ENCODE data around the gene MED8.

Gene MED8

DNA sequence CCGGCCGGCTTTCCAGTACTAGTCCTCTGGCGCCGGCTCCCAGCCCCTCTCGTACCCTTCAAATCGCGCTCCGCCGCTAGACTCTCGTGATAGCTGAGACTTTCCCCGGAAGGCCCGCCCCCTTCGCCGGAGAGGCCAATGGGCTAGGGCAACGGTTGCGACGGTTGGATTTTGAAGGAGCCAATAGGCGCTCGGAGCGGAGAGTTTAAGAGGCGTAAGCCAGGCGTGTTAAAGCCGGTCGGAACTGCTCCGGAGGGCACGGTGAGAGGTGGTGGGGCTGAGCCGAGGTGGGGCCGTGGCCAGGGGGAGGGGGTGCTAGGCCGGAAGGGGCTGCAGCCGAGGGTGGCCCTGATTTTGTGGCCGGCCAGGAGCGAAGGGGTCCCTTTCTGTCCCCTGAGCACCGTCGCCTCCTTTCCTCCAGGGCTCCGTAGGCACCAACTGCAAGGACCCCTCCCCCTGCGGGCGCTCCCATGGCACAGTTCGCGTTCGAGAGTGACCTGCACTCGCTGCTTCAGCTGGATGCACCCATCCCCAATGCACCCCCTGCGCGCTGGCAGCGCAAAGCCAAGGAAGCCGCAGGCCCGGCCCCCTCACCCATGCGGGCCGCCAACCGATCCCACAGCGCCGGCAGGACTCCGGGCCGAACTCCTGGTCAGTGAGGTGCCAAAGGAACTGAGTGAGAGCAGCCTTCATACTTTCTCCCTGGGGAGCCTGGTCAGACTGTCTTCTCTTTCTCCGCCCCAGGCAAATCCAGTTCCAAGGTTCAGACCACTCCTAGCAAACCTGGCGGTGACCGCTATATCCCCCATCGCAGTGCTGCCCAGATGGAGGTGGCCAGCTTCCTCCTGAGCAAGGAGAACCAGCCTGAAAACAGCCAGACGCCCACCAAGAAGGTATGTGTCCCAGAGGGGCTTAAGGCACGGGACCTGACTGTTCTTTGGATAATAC is 30.6 kb downstream of the MED8 start, which contains the start of gene CDC20:
CDC20 (plus strand) TSS at position 236 of the 948 bp plus-strand sequence; CDS start at position 471, 235 bp downstream.
- peak; percentile 98 for DNase-seq (ENCODE audit: low spot score)

- peak; percentile 24 for DNase-seq (ENCODE audit: low spot score)
Observed at GRCh38 chr1:43358121-43358745, 31.4 kb downstream of the MED8 start.

DNA sequence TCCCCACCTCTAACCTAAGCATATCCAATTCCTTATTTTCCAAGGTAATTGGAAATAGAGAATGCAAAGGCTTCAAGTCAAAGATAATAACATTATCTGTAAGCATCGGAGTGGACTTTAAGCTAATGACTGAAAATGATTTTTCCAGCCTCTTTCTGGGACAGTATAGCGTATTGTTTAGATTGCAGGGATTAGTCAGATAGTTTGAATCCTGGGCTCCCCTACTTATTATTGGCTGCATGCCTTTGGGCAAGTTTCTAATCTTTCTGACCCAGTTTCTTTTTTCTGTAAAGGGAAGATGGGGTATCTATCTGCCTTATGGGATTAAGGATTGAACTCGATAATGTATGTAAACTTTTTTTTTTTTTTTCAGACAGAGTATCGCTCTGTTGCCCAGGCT is 32.3 kb downstream of the MED8 start:
- DNase-seq (ENCODE audit: low spot score): no peak

- DNase-seq (ENCODE audit: low spot score): no peak
Observed at GRCh38 chr1:43354936-43355335, 34.7 kb downstream of the MED8 start.

DNA sequence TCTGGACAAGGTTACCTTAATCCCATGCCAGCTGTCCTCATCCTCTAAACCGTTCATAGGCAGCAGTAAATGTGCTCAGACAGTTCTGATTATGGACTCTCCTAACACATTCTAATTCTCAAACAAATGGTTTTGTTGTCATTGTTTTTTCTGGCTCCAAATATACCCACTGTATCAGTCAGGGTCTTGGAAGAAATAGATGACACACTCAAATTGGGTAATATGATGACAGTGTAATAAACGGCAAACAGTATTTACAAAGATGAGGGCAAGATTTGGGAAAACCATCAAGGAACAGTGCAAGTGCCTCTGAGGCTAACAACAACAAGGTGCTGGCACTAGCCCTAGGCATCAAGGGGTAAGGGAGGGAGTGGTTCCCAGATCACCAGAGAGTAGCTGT is 35.1 kb downstream of the MED8 start:
- no peak for DNase-seq (ENCODE audit: low spot score)

DNA sequence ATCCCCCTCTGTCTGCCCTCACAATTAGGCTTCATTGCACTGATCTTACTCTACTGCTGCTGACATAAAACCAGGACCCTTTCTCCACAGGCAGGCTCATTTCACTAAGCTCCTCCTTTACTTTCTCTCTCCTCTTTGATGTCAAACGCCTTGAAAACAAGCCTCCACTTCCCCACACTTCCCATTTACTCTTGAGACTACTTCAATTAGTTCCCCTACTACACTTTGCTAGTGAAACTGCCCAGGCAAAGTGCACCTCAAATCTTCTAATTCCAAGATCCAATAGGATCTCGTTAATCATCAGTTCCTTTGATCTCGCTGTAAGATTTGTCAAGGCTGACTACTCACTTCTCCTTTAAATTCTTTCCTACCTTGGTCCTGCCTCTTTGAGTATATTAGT is 36.7 kb downstream of the MED8 start:
- no peak for DNase-seq (ENCODE audit: low spot score)

- DNase-seq (ENCODE audit: low spot score): no peak
Observed at GRCh38 chr1:43352351-43352705, 37.3 kb downstream of the MED8 start.

DNA sequence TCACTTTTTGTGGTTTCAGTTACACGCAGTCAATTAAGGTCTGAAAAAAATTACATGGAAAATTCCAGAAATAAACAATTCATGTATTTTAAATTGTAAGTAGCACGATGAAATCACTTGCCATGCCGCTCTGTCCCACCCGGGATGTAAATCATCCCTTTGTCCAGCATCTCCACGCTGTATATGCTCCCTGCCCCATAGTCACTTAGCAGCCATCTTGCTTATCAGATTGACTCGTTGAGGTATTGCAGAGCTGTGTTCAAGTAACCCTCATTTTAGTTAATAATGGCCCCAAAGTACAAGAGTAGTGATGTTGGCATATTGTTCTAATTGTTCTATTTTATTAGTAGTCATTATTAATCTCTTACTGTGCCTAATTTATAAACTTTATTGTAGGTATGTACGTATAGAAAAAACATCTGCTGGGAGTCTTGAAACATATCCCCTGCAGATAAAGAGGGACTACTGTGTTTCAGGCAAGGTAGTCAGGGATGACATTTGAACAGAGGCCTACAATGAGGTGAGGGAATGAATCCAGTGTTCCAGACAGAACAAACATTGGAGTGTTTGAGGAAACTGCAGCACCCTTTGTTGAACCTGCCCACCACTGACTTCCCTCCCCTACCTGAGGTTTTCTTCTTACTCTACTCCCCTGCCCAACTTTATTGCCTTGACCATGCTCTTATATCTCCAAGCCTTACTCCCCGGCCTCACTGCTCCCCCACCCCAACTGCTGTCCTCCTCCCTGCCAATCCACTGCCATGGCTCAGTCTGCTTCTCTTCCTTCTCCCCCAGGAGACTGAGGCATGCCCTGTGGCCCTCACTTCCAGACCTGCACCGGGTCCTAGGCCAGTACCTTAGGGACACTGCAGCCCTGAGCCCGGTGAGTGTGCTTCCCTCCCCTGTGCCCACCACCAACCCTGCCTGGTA is 37.9 kb downstream of the MED8 start:
- DNase-seq (ENCODE audit: low spot score): no peak

- no peak for DNase-seq (ENCODE audit: low spot score)
Observed at GRCh38 chr1:43350976-43351375, 38.6 kb downstream of the MED8 start.

DNA sequence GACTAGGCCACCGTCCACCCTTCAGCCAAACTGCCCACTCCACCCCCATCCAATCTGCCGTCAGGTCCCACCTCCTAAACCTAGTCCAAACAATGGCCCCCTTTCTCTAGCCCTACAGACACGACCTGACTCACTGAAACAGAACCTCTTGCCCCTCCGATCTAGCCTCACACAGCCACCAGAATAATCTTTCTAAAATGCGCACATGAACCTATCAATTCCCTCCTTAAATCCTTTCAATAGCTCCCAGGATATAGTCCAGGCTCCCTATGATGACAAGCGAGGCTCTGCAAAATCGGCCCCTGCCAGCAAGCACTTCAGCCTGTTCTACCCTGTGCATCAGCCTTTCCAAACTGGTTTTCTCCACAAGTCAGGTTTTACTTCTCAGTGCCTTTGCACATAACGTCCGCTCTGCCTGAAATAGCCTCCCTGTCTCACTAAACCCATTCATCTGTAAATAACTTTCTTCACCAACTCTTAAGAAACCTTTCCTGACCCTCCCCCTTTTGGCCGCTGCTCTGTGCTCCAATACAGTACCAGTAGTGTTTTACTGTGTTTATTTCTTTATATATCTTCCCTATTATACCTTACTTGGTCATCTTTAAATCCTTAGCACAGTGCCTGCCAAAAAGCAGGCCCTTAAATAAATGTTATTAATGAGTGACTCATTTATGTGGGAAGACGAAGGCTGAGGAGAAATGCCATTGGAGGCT is 39.9 kb downstream of the MED8 start:
- DNase-seq (ENCODE audit: low spot score): no peak

DNA sequence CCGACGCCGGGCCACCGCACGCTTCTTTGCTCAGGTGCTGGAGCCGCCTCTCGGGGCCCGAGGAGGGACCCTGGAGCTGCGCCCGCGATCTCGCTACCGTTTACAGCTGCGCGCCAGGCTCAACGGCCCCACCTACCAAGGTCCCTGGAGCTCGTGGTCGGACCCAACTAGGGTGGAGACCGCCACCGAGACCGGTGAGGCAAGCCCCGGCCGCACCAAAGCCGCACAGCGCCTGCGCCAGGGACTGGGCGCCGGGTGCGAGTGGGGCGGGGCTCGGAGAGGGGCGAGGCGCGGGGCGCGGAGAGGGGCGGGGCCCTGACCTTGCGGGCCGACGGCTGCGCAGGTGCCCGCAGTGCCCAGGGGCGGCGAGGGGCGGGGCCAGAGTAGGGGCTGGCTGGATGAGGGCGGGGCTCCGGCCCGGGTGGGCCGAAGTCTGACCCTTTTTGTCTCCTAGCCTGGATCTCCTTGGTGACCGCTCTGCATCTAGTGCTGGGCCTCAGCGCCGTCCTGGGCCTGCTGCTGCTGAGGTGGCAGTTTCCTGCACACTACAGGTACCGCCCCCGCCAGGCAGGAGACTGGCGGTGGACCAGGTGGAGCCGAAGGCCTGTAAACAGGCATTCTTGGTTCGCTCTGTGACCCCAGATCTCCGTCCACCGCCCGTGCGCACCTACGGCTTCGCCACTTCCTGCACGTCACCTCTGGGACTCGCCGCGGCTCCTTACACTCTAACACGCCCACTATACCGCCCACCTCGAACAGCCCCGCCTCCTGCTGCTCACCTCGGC is 40.6 kb downstream of the MED8 start:
- DNase-seq (ENCODE audit: low spot score): peak; percentile 52

GRCh38 chr1:43348343-43348808 is 41.2 kb downstream of the MED8 start:
- peak; percentile 21 for DNase-seq (ENCODE audit: low spot score)

DNA sequence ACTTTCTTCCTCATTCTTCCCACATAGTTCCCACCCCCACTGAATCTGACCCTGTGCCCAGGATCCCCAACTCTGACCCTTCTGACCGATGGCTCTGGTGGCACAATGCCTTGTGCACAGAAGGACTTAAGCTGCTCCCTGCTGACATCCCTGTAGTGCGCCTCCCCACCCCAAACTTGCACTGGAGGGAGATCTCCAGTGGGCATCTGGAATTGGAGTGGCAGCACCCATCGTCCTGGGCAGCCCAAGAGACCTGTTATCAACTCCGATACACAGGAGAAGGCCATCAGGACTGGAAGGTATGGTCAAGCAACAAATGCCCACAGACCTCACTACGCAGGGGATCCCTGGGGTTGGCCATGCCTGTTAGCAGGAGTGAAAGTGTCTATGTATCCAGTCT is 43.0 kb downstream of the MED8 start:
- DNase-seq (ENCODE audit: low spot score): no peak

GRCh38 chr1:43345120-43345519 is 44.5 kb downstream of the MED8 start:
- no peak for DNase-seq (ENCODE audit: low spot score)

- no peak for DNase-seq (ENCODE audit: low spot score)
Observed at GRCh38 chr1:43344267-43344850, 45.2 kb downstream of the MED8 start.

DNA sequence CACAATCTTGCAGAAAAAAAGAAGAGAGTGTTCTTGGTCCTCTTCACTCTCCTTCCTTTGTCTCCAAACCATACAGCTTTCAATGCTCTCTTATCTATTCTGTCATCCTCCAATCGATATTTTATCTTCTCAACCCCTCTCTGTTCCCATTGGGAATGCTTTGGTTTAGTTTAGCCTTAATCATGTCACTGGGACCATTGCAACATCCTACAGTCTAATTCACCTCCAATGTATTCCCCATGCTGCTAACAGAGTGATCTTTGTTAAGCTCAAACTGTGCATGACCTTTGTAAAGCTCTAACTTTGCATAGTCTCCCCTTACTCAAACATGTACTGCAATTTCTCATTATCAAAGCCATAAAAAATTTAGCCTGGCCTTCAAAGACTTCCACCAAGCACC is 49.0 kb downstream of the MED8 start:
- no peak for DNase-seq (ENCODE audit: low spot score)

DNA sequence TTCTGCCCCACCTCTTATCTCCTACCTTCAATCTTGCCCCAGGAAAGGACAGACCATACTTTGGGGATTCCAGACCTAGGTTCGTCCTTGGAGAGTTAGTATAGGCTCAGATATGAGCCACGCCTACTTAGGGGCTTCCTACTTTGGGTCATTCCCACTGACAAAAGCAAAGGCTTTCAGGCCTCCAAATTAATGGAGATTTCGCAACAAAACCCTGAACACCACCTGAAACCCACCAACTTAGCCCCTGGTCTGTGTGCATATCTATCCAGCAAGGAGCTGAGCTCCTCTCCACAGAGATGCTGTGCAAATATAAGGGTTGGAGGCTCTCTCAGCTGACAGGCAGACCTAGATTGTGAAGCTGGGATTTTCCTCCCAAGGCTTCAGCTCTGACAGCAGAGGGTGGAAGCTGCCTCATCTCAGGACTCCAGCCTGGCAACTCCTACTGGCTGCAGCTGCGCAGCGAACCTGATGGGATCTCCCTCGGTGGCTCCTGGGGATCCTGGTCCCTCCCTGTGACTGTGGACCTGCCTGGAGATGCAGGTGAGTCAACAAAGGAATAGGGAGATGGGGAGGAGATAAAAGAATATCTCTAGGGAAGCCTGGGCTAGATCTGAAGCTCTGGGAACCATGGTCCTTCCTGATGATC is 49.9 kb downstream of the MED8 start:
- DNase-seq (ENCODE audit: low spot score): no peak

DNA sequence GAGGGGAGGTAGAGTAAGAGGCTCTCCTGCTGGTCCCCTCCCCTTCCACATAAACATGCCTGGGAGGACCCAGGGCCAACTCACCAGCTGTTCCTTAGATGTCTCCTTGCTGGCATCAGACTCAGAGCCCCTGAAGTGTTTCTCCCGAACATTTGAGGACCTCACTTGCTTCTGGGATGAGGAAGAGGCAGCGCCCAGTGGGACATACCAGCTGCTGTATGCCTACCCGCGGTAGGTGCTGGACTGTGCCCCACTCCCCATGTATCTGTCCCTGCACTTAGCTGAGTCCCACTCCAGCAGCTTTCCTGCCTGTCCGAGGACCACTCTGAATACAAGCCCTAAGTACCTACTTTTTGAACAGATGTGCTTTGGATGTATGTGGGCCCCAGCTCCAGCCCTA is 51.6 kb downstream of the MED8 start:
- DNase-seq (ENCODE audit: low spot score): no peak

DNA sequence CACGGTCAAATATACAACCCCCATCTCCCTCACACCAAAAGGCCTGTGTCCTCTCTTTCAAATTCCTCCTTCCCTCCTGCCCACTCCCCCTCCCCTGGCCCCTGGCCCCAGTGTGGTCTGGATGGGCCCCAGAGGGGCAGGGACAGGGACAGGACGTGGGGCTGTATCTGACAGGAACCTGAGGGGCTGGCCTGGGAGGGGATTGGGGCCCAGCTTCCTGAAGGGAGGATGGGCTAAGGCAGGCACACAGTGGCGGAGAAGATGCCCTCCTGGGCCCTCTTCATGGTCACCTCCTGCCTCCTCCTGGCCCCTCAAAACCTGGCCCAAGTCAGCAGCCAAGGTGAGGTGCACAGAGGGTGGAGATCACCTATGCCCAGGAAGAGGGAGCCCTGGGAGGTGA is 52.0 kb downstream of the MED8 start, which contains the start of gene MPL:
MPL (plus strand) TSS at position 231 of the 400 bp plus-strand sequence; CDS start at position 262, 31 bp downstream.
- no peak for DNase-seq (ENCODE audit: low spot score)

All from AG08395 (cell line).